ENCODE data around the gene SLC6A19. TPM values are rescaled to one million over a fixed set of nuclear protein-coding genes. Genes with fewer than 3 reads are reported as not detected.

SLC6A19 gene
- total RNA-seq, 1 experiment from 2014 or later: not detected

DNA sequence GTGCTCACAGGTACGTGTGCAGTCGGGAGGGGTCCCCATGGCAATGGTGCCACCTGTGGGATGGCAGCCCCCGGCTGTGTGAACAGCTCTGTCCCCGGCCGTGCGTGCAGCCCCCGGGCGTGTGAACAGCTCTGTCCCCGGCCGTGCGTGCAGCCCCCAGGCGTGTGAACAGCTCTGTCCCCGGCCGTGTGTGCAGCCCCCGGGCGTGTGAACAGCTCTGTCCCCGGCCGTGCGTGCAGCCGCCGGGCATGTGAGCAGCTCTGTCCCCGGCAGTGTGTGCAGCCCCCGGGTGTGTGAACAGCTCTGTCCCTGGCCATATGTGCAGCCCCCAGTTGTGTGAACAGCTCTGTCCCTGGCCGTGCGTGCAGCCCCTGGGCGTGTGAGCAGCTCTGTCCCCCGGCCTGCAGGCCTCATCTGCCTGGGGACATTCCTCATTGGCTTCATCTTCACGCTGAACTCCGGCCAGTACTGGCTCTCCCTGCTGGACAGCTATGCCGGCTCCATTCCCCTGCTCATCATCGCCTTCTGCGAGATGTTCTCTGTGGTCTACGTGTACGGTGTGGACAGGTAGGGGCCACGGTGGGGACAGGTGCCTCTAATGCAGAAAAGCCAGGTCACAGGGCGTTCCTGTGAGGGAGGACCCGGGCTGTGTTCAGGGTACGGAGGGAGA, 17.8 kb downstream of the SLC6A19 start:
- Histone ChIP-seq H3K9me2 (replicated peaks; ENCODE audit: low read length) (no peaks in the 10 kb centered on the region), H3K36me3 (ENCODE audit: low read depth, low read length) (no peaks in the 10 kb centered on the region), H3K9ac (ENCODE audit: low read length) (no peak overlapping the region), H2AFZ (ENCODE audit: low read length) (no peak overlapping the region), H3F3A (ENCODE audit: low read length, unreplicated experiment) (no peaks in the 10 kb centered on the region), H3K4me3 (ENCODE audit: low read length) (no peak overlapping the region), H3K9me3 (ENCODE audit: low read length) (no peaks in the 10 kb centered on the region), H3K27me3 (ENCODE audit: low read length) (peaks cover under 1% of the 10 kb centered on the region; the same call in 1 of the 2 replicates), H3K27ac (ENCODE audit: low read length) (no peak overlapping the region), H3K4me2 (ENCODE audit: low read length) (no peak overlapping the region), H4K20me1 (ENCODE audit: low read length) (no peaks in the 10 kb centered on the region), H3K79me2 (ENCODE audit: low read length) (no peaks in the 10 kb centered on the region), H3K4me1 (ENCODE audit: insufficient read depth, low read length) (no peaks in the 10 kb centered on the region)
- ChIA-PET POLR2A (ENCODE audit: unreplicated experiment) (no interaction called here), CTCF (no interaction called here)
- TF ChIP-seq EZH2 (IDR thresholded peaks at IDR 0.05; ENCODE audit: low read length, unreplicated experiment): no peak
- BruUV-seq (replicated peaks): no TSS peak
- ATAC-seq: no peak
- intact Hi-C loops (cut with micrococcal nuclease): no loop called here
- no peak for DNase-seq

DNA sequence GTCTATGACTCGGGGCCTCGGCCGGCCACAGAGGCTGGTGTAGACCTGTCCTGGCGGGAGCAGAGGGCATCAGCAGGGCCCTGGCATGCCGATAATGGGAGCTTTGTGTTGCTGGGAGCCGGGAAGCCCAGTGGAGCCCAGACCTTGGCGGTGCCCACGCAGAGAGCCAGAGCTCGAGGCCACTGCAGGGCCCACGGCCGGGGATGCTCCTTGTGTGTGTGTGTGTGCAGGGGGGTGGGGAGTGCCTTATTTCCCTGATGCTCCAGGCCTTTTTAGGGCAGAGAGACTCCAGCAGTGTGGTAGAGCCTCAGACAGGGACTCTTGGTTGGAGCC, 18.3 kb downstream of the SLC6A19 start:
- ATAC-seq (no peak), DNase-seq (no peak)
- Histone ChIP-seq H3K4me1 (ENCODE audit: insufficient read depth, low read length) (no peaks in the 10 kb centered on the region), H3K9me3 (ENCODE audit: low read length) (no peaks in the 10 kb centered on the region), H3K27me3 (ENCODE audit: low read length) (peaks cover 6% of the 10 kb centered on the region), H3K4me3 (ENCODE audit: low read length) (no peak overlapping the region), H3K36me3 (ENCODE audit: low read depth, low read length) (no peaks in the 10 kb centered on the region), H3F3A (ENCODE audit: low read length, unreplicated experiment) (no peaks in the 10 kb centered on the region), H3K79me2 (ENCODE audit: low read length) (no peaks in the 10 kb centered on the region), H3K9me2 (replicated peaks; ENCODE audit: low read length) (no peaks in the 10 kb centered on the region), H4K20me1 (ENCODE audit: low read length) (no peaks in the 10 kb centered on the region), H3K4me2 (ENCODE audit: low read length) (no peak overlapping the region), H3K9ac (ENCODE audit: low read length) (no peak overlapping the region), H2AFZ (ENCODE audit: low read length) (no peak overlapping the region), H3K27ac (ENCODE audit: low read length) (no peak overlapping the region)
- TF ChIP-seq EZH2 (IDR thresholded peaks at IDR 0.05; ENCODE audit: low read length, unreplicated experiment) (no peak), EZH2phosphoT487 (IDR thresholded peaks at IDR 0.05; ENCODE audit: borderline replicate concordance, low read length) (no peak)
- TF ChIP-seq, protein P1, sequence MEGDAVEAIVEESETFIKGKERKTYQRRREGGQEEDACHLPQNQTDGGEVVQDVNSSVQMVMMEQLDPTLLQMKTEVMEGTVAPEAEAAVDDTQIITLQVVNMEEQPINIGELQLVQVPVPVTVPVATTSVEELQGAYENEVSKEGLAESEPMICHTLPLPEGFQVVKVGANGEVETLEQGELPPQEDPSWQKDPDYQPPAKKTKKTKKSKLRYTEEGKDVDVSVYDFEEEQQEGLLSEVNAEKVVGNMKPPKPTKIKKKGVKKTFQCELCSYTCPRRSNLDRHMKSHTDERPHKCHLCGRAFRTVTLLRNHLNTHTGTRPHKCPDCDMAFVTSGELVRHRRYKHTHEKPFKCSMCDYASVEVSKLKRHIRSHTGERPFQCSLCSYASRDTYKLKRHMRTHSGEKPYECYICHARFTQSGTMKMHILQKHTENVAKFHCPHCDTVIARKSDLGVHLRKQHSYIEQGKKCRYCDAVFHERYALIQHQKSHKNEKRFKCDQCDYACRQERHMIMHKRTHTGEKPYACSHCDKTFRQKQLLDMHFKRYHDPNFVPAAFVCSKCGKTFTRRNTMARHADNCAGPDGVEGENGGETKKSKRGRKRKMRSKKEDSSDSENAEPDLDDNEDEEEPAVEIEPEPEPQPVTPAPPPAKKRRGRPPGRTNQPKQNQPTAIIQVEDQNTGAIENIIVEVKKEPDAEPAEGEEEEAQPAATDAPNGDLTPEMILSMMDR (conservative IDR thresholded peaks at IDR 0.05; ENCODE audit: low read depth, low read length): no peak
- POLR2A ChIA-PET (ENCODE audit: unreplicated experiment): no interaction called here
- intact Hi-C loops (cut with micrococcal nuclease): no loop called here
- CTCF ChIA-PET: no interaction called here
- no TSS peak for BruUV-seq (replicated peaks)

DNA sequence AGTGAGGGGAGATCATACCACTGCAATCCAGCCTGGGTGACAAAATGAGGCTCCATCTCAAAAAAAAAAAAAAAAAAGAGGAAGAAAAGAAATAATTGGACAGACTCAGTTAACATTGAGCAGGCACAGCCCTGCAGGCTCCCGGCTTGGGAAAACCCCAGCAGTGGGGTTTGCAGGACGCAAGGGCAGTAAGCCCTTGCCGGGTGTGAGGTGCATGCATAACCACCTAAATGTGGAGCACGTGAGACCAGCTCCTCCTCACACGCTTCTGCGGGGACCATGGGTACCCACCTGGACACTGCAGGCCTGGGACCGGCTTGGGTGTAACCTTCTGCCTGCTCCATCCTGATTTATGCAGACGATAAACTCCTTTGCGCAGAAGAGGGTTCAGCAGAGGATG, 19.0 kb downstream of the SLC6A19 start:
- ChIA-PET POLR2A (ENCODE audit: unreplicated experiment) (no interaction called here), CTCF (no interaction called here)
- no TSS peak for BruUV-seq (replicated peaks)

More for the DNA sequence above, 19.0 kb downstream of the SLC6A19 start:
- no peak overlapping the region for H2AFZ ChIP-seq (ENCODE audit: low read length)
- H3K4me1 ChIP-seq (ENCODE audit: insufficient read depth, low read length): no peaks in the 10 kb centered on the region
- intact Hi-C loops (cut with micrococcal nuclease): no loop called here
- H4K20me1 ChIP-seq (ENCODE audit: low read length): no peaks in the 10 kb centered on the region
- no peak overlapping the region for H3K27ac ChIP-seq (ENCODE audit: low read length)
- H3K4me2 ChIP-seq (ENCODE audit: low read length): no peak overlapping the region
- no peak overlapping the region for H3K4me3 ChIP-seq (ENCODE audit: low read length)
- DNase-seq: no peak
- no peaks in the 10 kb centered on the region for H3F3A ChIP-seq (ENCODE audit: low read length, unreplicated experiment)
- H3K9ac ChIP-seq (ENCODE audit: low read length): no peak overlapping the region
- TF ChIP-seq EZH2phosphoT487 (IDR thresholded peaks at IDR 0.05; ENCODE audit: borderline replicate concordance, low read length) (no peak), EZH2 (IDR thresholded peaks at IDR 0.05; ENCODE audit: low read length, unreplicated experiment) (no peak)
- TF ChIP-seq, protein P1 (conservative IDR thresholded peaks at IDR 0.05; ENCODE audit: low read depth, low read length): no peak
- H3K36me3 ChIP-seq (ENCODE audit: low read depth, low read length): no peaks in the 10 kb centered on the region
- H3K27me3 ChIP-seq (ENCODE audit: low read length): peaks cover 7% of the 10 kb centered on the region
- H3K9me2 ChIP-seq (replicated peaks; ENCODE audit: low read length): no peaks in the 10 kb centered on the region
- ATAC-seq: no peak
- no peaks in the 10 kb centered on the region for H3K79me2 ChIP-seq (ENCODE audit: low read length)
- H3K9me3 ChIP-seq (ENCODE audit: low read length): no peaks in the 10 kb centered on the region
